Liver (tissue), 9 donors: ENCODE data around the gene NINJ2. TPM values are rescaled to one million over a fixed set of nuclear protein-coding genes. Genes with fewer than 3 reads are reported as not detected.

Experiments
- DNase-seq: peaks from one replicate; pipeline ENCODE4 v3.0.0-alpha.2; 2017; ENCODE audit warnings: low spot score
- H3K27ac ChIP-seq, 2 donors: one replicate each; pipeline ENCODE4 v1.7.0; 2013; ENCODE audit warnings: inconsistent platforms in 2 of 2, low read length in 2 of 2, control low read depth in 1 of 2, low read depth in 1 of 2, mild to moderate bottlenecking in 1 of 2
- H3K27me3 ChIP-seq, 4 donors: one replicate each; pipeline versions ENCODE4 v1.6.1 to v1.7.0; 2013; ENCODE audit warnings: low read length in 3 of 4, inconsistent platforms in 1 of 4, mild to moderate bottlenecking in 1 of 4, moderate library complexity in 1 of 4; ENCODE audit not compliant: control insufficient read depth in 4 of 4, insufficient read depth in 4 of 4
- H3K36me3 ChIP-seq, 4 donors: one replicate each; pipeline versions ENCODE4 v1.6.1 to v1.7.0; 2013; ENCODE audit warnings: low read length in 3 of 4, mild to moderate bottlenecking in 3 of 4, low read depth in 1 of 4, moderate library complexity in 1 of 4; ENCODE audit not compliant: control insufficient read depth in 4 of 4, insufficient read depth in 3 of 4
- H3K4me1 ChIP-seq, 4 donors: one replicate each; pipeline versions ENCODE4 v1.6.1 to v1.7.0; 2013; ENCODE audit warnings: low read length in 3 of 4, mild to moderate bottlenecking in 3 of 4, moderate library complexity in 1 of 4; ENCODE audit not compliant: control insufficient read depth in 4 of 4, insufficient read depth in 4 of 4
- H3K4me3 ChIP-seq, 3 donors: one replicate each; pipeline versions ENCODE4 v1.6.1 to v1.7.0; 2013; ENCODE audit warnings: low read length in 3 of 3, control low read depth in 1 of 3, low read depth in 1 of 3, mild to moderate bottlenecking in 1 of 3
- H3K9ac ChIP-seq, 2 donors: one replicate each; pipeline ENCODE4 v1.7.0; 2013; ENCODE audit warnings: low read length in 2 of 2, mild to moderate bottlenecking in 2 of 2, moderate library complexity in 2 of 2, control low read depth in 1 of 2, low read depth in 1 of 2
- H3K9me3 ChIP-seq, 4 donors: one replicate each; pipeline versions ENCODE4 v1.6.1 to v1.7.0; 2013; ENCODE audit warnings: low read length in 3 of 4; ENCODE audit not compliant: control insufficient read depth in 4 of 4
- EGR1 ChIP-seq, 2 donors: IDR thresholded peaks; 2 replicates each; pipeline ENCODE4 v1.6.1; 2016 to 2018; ENCODE audit warnings: antibody characterized with exemption in 2 of 2, low read depth in 2 of 2
- FOXA1 ChIP-seq: IDR thresholded peaks from 2 replicates; pipeline ENCODE4 v1.6.1; 2016; ENCODE audit warnings: antibody characterized with exemption
- FOXA2 ChIP-seq: IDR thresholded peaks from 2 replicates; pipeline ENCODE4 v1.6.1; 2016; ENCODE audit warnings: antibody characterized with exemption
- HNF4A ChIP-seq, 2 donors: conservative IDR thresholded peaks; 2 replicates each; pipeline ENCODE4 v1.6.1; 2016; ENCODE audit warnings: antibody characterized with exemption in 2 of 2, mild to moderate bottlenecking in 2 of 2
- JUND ChIP-seq, 2 donors: IDR thresholded peaks; 2 replicates each; pipeline ENCODE4 v1.6.1; 2016; ENCODE audit warnings: antibody characterized with exemption in 2 of 2
- NR2F2 ChIP-seq: IDR thresholded peaks from 2 replicates; pipeline ENCODE4 v1.6.1; 2016; ENCODE audit warnings: antibody characterized with exemption
- RAD21 ChIP-seq, 2 donors: IDR thresholded peaks; 2 replicates each; pipeline ENCODE4 v1.6.1; 2016; ENCODE audit warnings: antibody characterized with exemption in 2 of 2, mild to moderate bottlenecking in 2 of 2
- RXRA ChIP-seq, 2 donors: IDR thresholded peaks; 2 replicates each; pipeline ENCODE4 v1.6.1; 2017 to 2018; ENCODE audit warnings: antibody characterized with exemption in 2 of 2, mild to moderate bottlenecking in 1 of 2
- SP1 ChIP-seq: IDR thresholded peaks from 2 replicates; pipeline ENCODE4 v1.6.1; 2018; ENCODE audit warnings: antibody characterized with exemption, mild to moderate bottlenecking
- YY1 ChIP-seq: IDR thresholded peaks from 2 replicates; pipeline ENCODE4 v1.6.1; 2016; ENCODE audit warnings: antibody characterized with exemption, mild to moderate bottlenecking
- WGBS: extraction: QIAGEN DNeasy Blood & Tissue Kit; methylation state at CpG from one replicate; pipeline ENCODE4 v1.1.7; 2013; 5-methylcytosine and 5-hydroxymethylcytosine counted together
- polyA plus RNA-seq, 2 donors: library from polyadenylated mRNA; stranded (reverse) in 1 of 2; unstranded in 1 of 2; fragments of 200-250 nt in 1 of 2; fragments of >200 nt in 1 of 2; fragmentation: Nextera tagmentation in 1 of 2; extraction: Ambion mirVana in 1 of 2; gene quantifications; one replicate each; pipeline versions ENCODE4 v1.2.1 to v1.2.3, GENCODE V29; 2013 to 2015
- total RNA-seq, 2 donors: library from RNA; depleted of rRNA; stranded (reverse); fragments of >200 nt; gene quantifications; one replicate each; pipeline ENCODE4 v1.2.3, GENCODE V29; 2014
- TF ChIP-seq, protein P1 (sequence below): IDR thresholded peaks from 2 replicates; pipeline ENCODE4 v1.6.1; 2016; ENCODE audit warnings: antibody characterized with exemption
- TF ChIP-seq, protein P2 (sequence below): IDR thresholded peaks from 2 replicates; pipeline ENCODE4 v1.6.1; 2016; ENCODE audit warnings: antibody characterized with exemption, mild to moderate bottlenecking
- TF ChIP-seq, protein P3 (sequence below): IDR thresholded peaks from 2 replicates; pipeline ENCODE4 v1.6.1; 2016; ENCODE audit warnings: antibody characterized with exemption
- TF ChIP-seq, protein P4 (sequence below): fragments of 150-350 bp; IDR thresholded peaks from 2 replicates; pipeline ENCODE4 v1.5.1; 2017; ENCODE audit warnings: improper control_type of control experiment, low read depth, low read length; ENCODE audit not compliant: missing input control
- TF ChIP-seq, protein P5 (sequence below): IDR thresholded peaks from 2 replicates; pipeline ENCODE4 v1.6.1; 2016; ENCODE audit warnings: antibody characterized with exemption
- donor health status: healthy.
- donor health status: healthy.
- donor health status: healthy.
- donor health status: healthy.
- donor health status: healthy.

Gene NINJ2
- total and polyA plus RNA-seq, 4 donors: 6.7 to 16.5 (median 15.4) TPM

DNA sequence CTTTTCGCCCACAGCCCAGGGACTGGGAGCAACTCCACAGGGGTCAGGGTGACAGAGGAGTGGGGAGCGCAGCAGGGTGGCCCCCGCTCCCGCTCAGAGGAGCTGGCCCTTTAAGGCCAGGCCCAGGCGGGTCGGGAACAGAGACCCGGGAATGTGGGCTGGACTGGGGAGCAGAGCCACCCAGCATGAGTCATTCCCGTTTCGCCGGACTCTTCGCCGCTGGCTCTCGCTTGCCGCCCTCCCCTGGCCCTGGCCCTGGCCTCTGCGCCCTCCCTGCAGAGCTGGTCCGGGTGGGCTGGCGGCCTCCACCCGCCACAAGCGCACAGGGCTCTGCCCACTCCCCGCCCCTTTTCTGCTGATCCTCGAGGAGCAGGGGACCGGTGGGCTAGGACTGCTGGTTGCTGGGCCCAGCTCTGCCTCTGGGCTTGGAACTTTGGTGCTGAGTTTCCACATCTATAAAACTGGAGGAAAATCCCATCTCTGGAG is 92.8 kb downstream of the NINJ2 start:
- no peaks in the 10 kb centered on the region for H3K9me3 ChIP-seq
- 16% methylated on average over 22 of the region's 22 CpGs for WGBS
- peak overlapping the region; percentile 54 to 86 for H3K9ac ChIP-seq
- H3K4me3 ChIP-seq: peak overlapping the region; percentile 54 to 72 (median 57)
- no peak for DNase-seq
- H3K36me3 ChIP-seq: no peaks in the 10 kb centered on the region
- H3K4me1 ChIP-seq: peaks cover 5 to 23% (median 13%) of the 10 kb centered on the region in 4 donors
- H3K27ac ChIP-seq: peak overlapping the region; percentile 78 to 81
- no peaks in the 10 kb centered on the region for H3K27me3 ChIP-seq
- TF ChIP-seq JUND (IDR thresholded peaks at IDR 0.05) (peak; percentile 92 to 95), YY1 (no peak), EGR1 (IDR thresholded peaks at IDR 0.05; ENCODE audit: low read depth in 2 of 2) (no peak), FOXA1 (no peak), NR2F2 (no peak), RXRA (IDR thresholded peaks at IDR 0.05) (no peak), HNF4A (conservative IDR thresholded peaks at IDR 0.05) (no peak), FOXA2 (no peak), SP1 (no peak), RAD21 (IDR thresholded peaks at IDR 0.05) (peak in 1 of 2 donors; percentile 2)
- TF ChIP-seq, protein P1, sequence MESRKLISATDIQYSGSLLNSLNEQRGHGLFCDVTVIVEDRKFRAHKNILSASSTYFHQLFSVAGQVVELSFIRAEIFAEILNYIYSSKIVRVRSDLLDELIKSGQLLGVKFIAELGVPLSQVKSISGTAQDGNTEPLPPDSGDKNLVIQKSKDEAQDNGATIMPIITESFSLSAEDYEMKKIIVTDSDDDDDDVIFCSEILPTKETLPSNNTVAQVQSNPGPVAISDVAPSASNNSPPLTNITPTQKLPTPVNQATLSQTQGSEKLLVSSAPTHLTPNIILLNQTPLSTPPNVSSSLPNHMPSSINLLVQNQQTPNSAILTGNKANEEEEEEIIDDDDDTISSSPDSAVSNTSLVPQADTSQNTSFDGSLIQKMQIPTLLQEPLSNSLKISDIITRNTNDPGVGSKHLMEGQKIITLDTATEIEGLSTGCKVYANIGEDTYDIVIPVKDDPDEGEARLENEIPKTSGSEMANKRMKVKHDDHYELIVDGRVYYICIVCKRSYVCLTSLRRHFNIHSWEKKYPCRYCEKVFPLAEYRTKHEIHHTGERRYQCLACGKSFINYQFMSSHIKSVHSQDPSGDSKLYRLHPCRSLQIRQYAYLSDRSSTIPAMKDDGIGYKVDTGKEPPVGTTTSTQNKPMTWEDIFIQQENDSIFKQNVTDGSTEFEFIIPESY: no peak
- TF ChIP-seq, protein P2, sequence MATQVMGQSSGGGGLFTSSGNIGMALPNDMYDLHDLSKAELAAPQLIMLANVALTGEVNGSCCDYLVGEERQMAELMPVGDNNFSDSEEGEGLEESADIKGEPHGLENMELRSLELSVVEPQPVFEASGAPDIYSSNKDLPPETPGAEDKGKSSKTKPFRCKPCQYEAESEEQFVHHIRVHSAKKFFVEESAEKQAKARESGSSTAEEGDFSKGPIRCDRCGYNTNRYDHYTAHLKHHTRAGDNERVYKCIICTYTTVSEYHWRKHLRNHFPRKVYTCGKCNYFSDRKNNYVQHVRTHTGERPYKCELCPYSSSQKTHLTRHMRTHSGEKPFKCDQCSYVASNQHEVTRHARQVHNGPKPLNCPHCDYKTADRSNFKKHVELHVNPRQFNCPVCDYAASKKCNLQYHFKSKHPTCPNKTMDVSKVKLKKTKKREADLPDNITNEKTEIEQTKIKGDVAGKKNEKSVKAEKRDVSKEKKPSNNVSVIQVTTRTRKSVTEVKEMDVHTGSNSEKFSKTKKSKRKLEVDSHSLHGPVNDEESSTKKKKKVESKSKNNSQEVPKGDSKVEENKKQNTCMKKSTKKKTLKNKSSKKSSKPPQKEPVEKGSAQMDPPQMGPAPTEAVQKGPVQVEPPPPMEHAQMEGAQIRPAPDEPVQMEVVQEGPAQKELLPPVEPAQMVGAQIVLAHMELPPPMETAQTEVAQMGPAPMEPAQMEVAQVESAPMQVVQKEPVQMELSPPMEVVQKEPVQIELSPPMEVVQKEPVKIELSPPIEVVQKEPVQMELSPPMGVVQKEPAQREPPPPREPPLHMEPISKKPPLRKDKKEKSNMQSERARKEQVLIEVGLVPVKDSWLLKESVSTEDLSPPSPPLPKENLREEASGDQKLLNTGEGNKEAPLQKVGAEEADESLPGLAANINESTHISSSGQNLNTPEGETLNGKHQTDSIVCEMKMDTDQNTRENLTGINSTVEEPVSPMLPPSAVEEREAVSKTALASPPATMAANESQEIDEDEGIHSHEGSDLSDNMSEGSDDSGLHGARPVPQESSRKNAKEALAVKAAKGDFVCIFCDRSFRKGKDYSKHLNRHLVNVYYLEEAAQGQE: peak; percentile 48
- TF ChIP-seq, protein P3, sequence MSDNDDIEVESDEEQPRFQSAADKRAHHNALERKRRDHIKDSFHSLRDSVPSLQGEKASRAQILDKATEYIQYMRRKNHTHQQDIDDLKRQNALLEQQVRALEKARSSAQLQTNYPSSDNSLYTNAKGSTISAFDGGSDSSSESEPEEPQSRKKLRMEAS: peak; percentile 51
- TF ChIP-seq, protein P4, sequence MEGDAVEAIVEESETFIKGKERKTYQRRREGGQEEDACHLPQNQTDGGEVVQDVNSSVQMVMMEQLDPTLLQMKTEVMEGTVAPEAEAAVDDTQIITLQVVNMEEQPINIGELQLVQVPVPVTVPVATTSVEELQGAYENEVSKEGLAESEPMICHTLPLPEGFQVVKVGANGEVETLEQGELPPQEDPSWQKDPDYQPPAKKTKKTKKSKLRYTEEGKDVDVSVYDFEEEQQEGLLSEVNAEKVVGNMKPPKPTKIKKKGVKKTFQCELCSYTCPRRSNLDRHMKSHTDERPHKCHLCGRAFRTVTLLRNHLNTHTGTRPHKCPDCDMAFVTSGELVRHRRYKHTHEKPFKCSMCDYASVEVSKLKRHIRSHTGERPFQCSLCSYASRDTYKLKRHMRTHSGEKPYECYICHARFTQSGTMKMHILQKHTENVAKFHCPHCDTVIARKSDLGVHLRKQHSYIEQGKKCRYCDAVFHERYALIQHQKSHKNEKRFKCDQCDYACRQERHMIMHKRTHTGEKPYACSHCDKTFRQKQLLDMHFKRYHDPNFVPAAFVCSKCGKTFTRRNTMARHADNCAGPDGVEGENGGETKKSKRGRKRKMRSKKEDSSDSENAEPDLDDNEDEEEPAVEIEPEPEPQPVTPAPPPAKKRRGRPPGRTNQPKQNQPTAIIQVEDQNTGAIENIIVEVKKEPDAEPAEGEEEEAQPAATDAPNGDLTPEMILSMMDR: no peak

DNA sequence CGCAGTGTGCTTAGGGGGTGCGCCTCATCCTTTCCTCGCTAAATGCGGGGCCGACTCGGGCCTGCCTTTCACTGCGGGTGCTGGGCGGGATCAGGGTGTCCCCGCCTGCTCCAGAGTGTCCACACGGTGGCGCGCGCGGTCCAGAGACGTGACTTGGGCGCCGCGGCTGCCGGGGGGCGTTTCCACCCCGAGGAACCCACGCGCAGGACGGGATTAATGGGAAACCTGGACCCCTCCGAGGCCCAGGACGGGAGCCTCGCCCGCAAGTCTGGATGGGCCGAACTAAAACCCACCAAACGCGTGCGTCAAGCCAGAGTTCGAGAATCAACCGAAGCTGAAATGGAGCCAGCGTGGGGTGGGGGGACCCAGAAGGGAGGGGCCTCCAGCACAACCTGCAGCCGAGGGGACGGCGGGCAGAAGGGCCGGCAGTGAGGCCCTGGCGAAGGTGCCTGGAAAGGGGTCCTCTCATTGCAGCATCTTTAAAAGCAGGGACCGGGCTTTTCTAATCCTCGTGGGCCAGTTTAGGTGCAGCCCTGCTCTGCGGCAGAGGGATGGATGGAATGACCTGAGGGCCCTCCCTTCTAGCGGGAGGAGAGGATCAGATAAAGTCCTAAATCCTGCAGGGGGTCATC is 93.3 kb downstream of the NINJ2 start:
- 1% methylated on average over 44 of the region's 44 CpGs for WGBS
- TF ChIP-seq RAD21 (IDR thresholded peaks at IDR 0.05): peak; percentile 92 to 97
- TF ChIP-seq, protein P4: peak; percentile 85
- TF ChIP-seq, protein P5, sequence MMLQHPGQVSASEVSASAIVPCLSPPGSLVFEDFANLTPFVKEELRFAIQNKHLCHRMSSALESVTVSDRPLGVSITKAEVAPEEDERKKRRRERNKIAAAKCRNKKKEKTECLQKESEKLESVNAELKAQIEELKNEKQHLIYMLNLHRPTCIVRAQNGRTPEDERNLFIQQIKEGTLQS: no peak
- Histone ChIP-seq H3K9me3 (no peaks in the 10 kb centered on the region), H3K36me3 (no peaks in the 10 kb centered on the region), H3K4me3 (peak overlapping the region; percentile 54 to 72 (median 57)), H3K9ac (peak overlapping the region; percentile 54 to 86), H3K4me1 (peaks cover 5 to 21% (median 12%) of the 10 kb centered on the region in 4 donors), H3K27me3 (no peaks in the 10 kb centered on the region), H3K27ac (peak overlapping the region; percentile 78 to 81)
- DNase-seq: peak; percentile 93
